Esophagus muscularis mucosa (tissue), 4 donors: ENCODE results near the gene AGPAT1.
"Not testable (repeated sequence)": the region's sequence is repeated elsewhere in the genome, so short reads cannot be mapped to it uniquely, and the experiment has no call there.

Experiments
- EP300 ChIP-seq: sonication (generic); formaldehyde crosslinking; IDR thresholded peaks from one replicate; pipeline ENCODE4 v1.6.1; 2017; ENCODE audit warnings: antibody characterized with exemption
- POLR2A ChIP-seq: fragments of 450-650 bp; IDR thresholded peaks from one replicate; pipeline ENCODE4 v1.6.1; 2017; ENCODE audit warnings: antibody characterized with exemption, moderate library complexity, mild to moderate bottlenecking, low read depth
- TF ChIP-seq, protein P1 (sequence below), 3 experiments: fragments of 200-600 bp in 2 of 3; fragments of 450-650 bp in 1 of 3; sonication (generic) in 2 of 3; IDR thresholded peaks; one replicate each; pipeline ENCODE4 v1.5.1; 2017 to 2019; ENCODE audit warnings: antibody characterized with exemption in 3 of 3, mild to moderate bottlenecking in 2 of 3, moderate library complexity in 1 of 3

DNA sequence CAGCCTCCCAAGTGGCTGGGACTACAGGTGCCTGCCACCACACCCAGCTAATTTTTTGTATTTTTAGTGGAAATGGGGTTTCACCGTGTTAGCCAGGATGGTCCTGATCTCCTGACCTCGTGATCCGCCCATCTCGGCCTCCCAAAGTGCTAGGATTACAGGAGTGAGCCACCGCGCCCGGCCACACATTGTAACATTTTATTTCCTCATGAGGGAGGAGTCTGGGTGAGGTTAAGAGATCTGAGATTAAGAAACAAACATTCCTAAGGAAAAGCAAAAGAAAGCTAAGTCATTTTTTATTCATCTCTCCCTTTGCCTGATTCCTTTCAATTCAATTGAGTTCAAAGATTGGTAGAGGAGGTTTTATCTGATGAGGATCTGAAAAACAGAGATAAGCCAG lies 31.6 kb downstream of the AGPAT1 start:
- TF ChIP-seq, protein P1, sequence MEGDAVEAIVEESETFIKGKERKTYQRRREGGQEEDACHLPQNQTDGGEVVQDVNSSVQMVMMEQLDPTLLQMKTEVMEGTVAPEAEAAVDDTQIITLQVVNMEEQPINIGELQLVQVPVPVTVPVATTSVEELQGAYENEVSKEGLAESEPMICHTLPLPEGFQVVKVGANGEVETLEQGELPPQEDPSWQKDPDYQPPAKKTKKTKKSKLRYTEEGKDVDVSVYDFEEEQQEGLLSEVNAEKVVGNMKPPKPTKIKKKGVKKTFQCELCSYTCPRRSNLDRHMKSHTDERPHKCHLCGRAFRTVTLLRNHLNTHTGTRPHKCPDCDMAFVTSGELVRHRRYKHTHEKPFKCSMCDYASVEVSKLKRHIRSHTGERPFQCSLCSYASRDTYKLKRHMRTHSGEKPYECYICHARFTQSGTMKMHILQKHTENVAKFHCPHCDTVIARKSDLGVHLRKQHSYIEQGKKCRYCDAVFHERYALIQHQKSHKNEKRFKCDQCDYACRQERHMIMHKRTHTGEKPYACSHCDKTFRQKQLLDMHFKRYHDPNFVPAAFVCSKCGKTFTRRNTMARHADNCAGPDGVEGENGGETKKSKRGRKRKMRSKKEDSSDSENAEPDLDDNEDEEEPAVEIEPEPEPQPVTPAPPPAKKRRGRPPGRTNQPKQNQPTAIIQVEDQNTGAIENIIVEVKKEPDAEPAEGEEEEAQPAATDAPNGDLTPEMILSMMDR (IDR thresholded peaks at IDR 0.05), result not testable (repeated sequence)
- TF ChIP-seq EP300, POLR2A: not testable (repeated sequence)
